IMR-90 (cell line): ENCODE measurements around the gene GMPPA. TPM values are rescaled to one million over a fixed set of nuclear protein-coding genes. Genes with fewer than 3 reads are reported as not detected.

Experiments used
- ATAC-seq: fragments of 200-7000 bp; cut with Tn5 transposase; 2 replicates; pipeline ENCODE4 v1.9.1; 2020; ENCODE audit warnings: low read depth, mild to moderate bottlenecking, moderate library complexity
- BruUV-seq: library from RNA; stranded (reverse); fragments of 400-500 nt; replicated peaks from 2 replicates; lab custom pipeline; 2021; lab: Mats Ljungman, UMichigan
- CTCF ChIA-PET: fragments of 300-600 bp; formaldehyde crosslinking; extraction: SDS; loops from one replicate; lab custom pipeline; 2021; ENCODE audit warnings: antibody characterized with exemption; lab: Yijun Ruan, JAX
- POLR2A ChIA-PET: fragments of 300-600 bp; sonication (Branson Sonifier 250); formaldehyde crosslinking; loops from one replicate; lab custom pipeline; 2022; ENCODE audit warnings: antibody characterized with exemption; ENCODE audit not compliant: unreplicated experiment; lab: Charles Lee
- DNase-seq: peaks from one replicate; pipeline ENCODE4 v3.0.0; 2013
- H2AFZ ChIP-seq: replicated peaks from 2 replicates; pipeline ENCODE3; 2013; ENCODE audit warnings: low read length, mild to moderate bottlenecking; ENCODE audit not compliant: poor library complexity
- H2AK5ac ChIP-seq: 2 replicates; pipeline ENCODE4 v1.6.1; 2013; ENCODE audit warnings: low read depth, low read length, inconsistent platforms
- H2AK9ac ChIP-seq: replicated peaks from 2 replicates; pipeline ENCODE3; 2013; ENCODE audit warnings: mild to moderate bottlenecking, low read depth, low read length, moderate library complexity; ENCODE audit not compliant: poor library complexity
- H2BK120ac ChIP-seq: 2 replicates; pipeline ENCODE4 v1.6.1; 2013; ENCODE audit warnings: low read depth, low read length, inconsistent platforms
- H2BK15ac ChIP-seq: 3 replicates; pipeline ENCODE4 v1.6.1; 2013; ENCODE audit warnings: low read depth, low read length, inconsistent platforms
- H2BK20ac ChIP-seq: 2 replicates; pipeline ENCODE4 v1.6.1; 2013; ENCODE audit warnings: low read depth, mild to moderate bottlenecking, inconsistent platforms, low read length, moderate library complexity
- H2BK5ac ChIP-seq: 2 replicates; pipeline ENCODE4 v1.6.1; 2013; ENCODE audit warnings: mild to moderate bottlenecking, low read depth, low read length, inconsistent platforms; ENCODE audit not compliant: poor library complexity, severe bottlenecking
- H3K14ac ChIP-seq: replicated peaks from 2 replicates; pipeline ENCODE4 v1.6.1; 2013; ENCODE audit warnings: low read depth, low read length, inconsistent platforms
- H3K18ac ChIP-seq: 2 replicates; pipeline ENCODE4 v1.6.1; 2013; ENCODE audit warnings: low read depth, low read length, control low read depth
- H3K23ac ChIP-seq: 2 replicates; pipeline ENCODE4 v1.6.1; 2013; ENCODE audit warnings: low read depth, low read length, inconsistent platforms
- H3K27ac ChIP-seq: 2 replicates; pipeline ENCODE4 v1.5.1; 2013; ENCODE audit warnings: mild to moderate bottlenecking, control low read depth, low read length; ENCODE audit not compliant: insufficient read depth
- H3K27me3 ChIP-seq: 2 replicates; pipeline ENCODE4 v1.6.1; 2013; ENCODE audit warnings: low read length; ENCODE audit not compliant: control insufficient read depth, insufficient read depth
- H3K36me3 ChIP-seq: 2 replicates; pipeline ENCODE4 v1.6.1; 2013; ENCODE audit warnings: low read length, mixed read lengths; ENCODE audit not compliant: control insufficient read depth, insufficient read depth
- H3K4ac ChIP-seq: 2 replicates; pipeline ENCODE4 v1.6.1; 2013; ENCODE audit warnings: low read depth, low read length, inconsistent platforms
- H3K4me1 ChIP-seq: 2 replicates; pipeline ENCODE4 v1.6.1; 2013; ENCODE audit warnings: low read length, mixed read lengths; ENCODE audit not compliant: control insufficient read depth, insufficient read depth
- H3K4me2 ChIP-seq: 2 replicates; pipeline ENCODE4 v1.6.1; 2013; ENCODE audit warnings: low read depth, mild to moderate bottlenecking, control low read depth, low read length, moderate library complexity
- H3K4me3 ChIP-seq: 2 replicates; pipeline ENCODE4 v1.5.1; 2013; ENCODE audit warnings: low read depth, mild to moderate bottlenecking, control low read depth, low read length, moderate library complexity; ENCODE audit not compliant: insufficient read depth
- H3K56ac ChIP-seq: 2 replicates; pipeline ENCODE4 v1.6.1; 2013; ENCODE audit warnings: low read length, inconsistent platforms; ENCODE audit not compliant: insufficient read depth; ENCODE audit errors: extremely low read depth
- H3K79me1 ChIP-seq, 2 experiments: 2 replicates each; pipeline ENCODE4 v1.6.1; 2013; ENCODE audit warnings: low read length in 2 of 2, inconsistent platforms in 1 of 2, low read depth in 1 of 2
- H3K9ac ChIP-seq: 2 replicates; pipeline ENCODE4 v1.6.1; 2013; ENCODE audit warnings: low read depth, low read length, control low read depth
- H3K9me1 ChIP-seq: 2 replicates; pipeline ENCODE4 v1.6.1; 2013; ENCODE audit warnings: low read length, inconsistent platforms; ENCODE audit not compliant: insufficient read depth
- H3K9me3 ChIP-seq: 2 replicates; pipeline ENCODE4 v1.6.1; 2013; ENCODE audit warnings: low read length; ENCODE audit not compliant: control insufficient read depth, insufficient read depth
- H4K20me1 ChIP-seq: 2 replicates; pipeline ENCODE4 v1.6.1; 2013; ENCODE audit warnings: low read length, inconsistent platforms; ENCODE audit not compliant: insufficient read depth
- H4K5ac ChIP-seq: 2 replicates; pipeline ENCODE4 v1.6.1; 2013; ENCODE audit warnings: mild to moderate bottlenecking, low read depth, low read length, control low read depth
- H4K8ac ChIP-seq, 2 experiments: 2 replicates each; pipeline ENCODE4 v1.6.1; 2013; ENCODE audit warnings: low read depth in 2 of 2, low read length in 2 of 2, control low read depth in 1 of 2, inconsistent platforms in 1 of 2
- H4K91ac ChIP-seq: 2 replicates; pipeline ENCODE4 v1.6.1; 2013; ENCODE audit warnings: low read depth, low read length, inconsistent platforms; ENCODE audit not compliant: insufficient read depth
- BHLHE40 ChIP-seq: fragments of 150-350 bp; IDR thresholded peaks from 2 replicates; pipeline ENCODE4 v1.6.1; 2016; ENCODE audit warnings: mild to moderate bottlenecking, low read depth, low read length
- CEBPB ChIP-seq: IDR thresholded peaks from 2 replicates; pipeline ENCODE4 v1.6.1; 2012; ENCODE audit warnings: low read depth, low read length, improper control_type of control experiment
- CHD1 ChIP-seq: IDR thresholded peaks from 2 replicates; pipeline ENCODE4 v1.6.1; 2012; ENCODE audit warnings: low read depth, low read length, improper control_type of control experiment
- CTCF ChIP-seq: conservative IDR thresholded peaks from 2 replicates; pipeline ENCODE4 v1.5.1; 2012; ENCODE audit warnings: mild to moderate bottlenecking, low read depth, low read length, improper control_type of control experiment
- FOS ChIP-seq: fragments of 150-350 bp; IDR thresholded peaks from 2 replicates; pipeline ENCODE4 v1.6.1; 2016; ENCODE audit warnings: low read depth, low read length
- MAFK ChIP-seq: IDR thresholded peaks from 2 replicates; pipeline ENCODE4 v1.6.1; 2012; ENCODE audit warnings: low read depth, low read length, improper control_type of control experiment
- MAZ ChIP-seq: IDR thresholded peaks from 2 replicates; pipeline ENCODE4 v1.6.1; 2012; ENCODE audit warnings: low read depth, mild to moderate bottlenecking, low read length, improper control_type of control experiment, moderate library complexity, borderline replicate concordance
- MXI1 ChIP-seq: IDR thresholded peaks from 2 replicates; pipeline ENCODE4 v1.6.1; 2012; ENCODE audit warnings: low read depth, mild to moderate bottlenecking, low read length, moderate library complexity, borderline replicate concordance
- NFE2L2 ChIP-seq: fragments of 150-350 bp; IDR thresholded peaks from 2 replicates; pipeline ENCODE4 v1.6.1; 2016; ENCODE audit warnings: low read depth, mild to moderate bottlenecking, low read length
- RCOR1 ChIP-seq: IDR thresholded peaks from 2 replicates; pipeline ENCODE4 v1.6.1; 2012; ENCODE audit warnings: mild to moderate bottlenecking, low read length, improper control_type of control experiment; ENCODE audit not compliant: insufficient replicate concordance
- RFX5 ChIP-seq: IDR thresholded peaks from 2 replicates; pipeline ENCODE4 v1.8.0; 2012; ENCODE audit warnings: low read depth, mild to moderate bottlenecking, low read length, moderate library complexity
- WGBS, 2 experiments: methylation state at CpG; one replicate each; pipeline versions ENCODE4 v1.1.5 to v1.1.7; 2013; ENCODE audit warnings: missing lambda C conversion rate in 2 of 2; ENCODE audit not compliant: insufficient read length in 1 of 2; ENCODE audit errors: extremely low coverage in 2 of 2; 5-methylcytosine and 5-hydroxymethylcytosine counted together
- dilution Hi-C: fragments of 300-500 bp; cut with HindIII; formaldehyde crosslinking; loops from one replicate; pipeline ENCODE4 v1.14.3; 2018; ENCODE audit warnings: low sequenced_read_pairs; ENCODE audit not compliant: unreplicated experiment
- in situ Hi-C: fragments of 300-500 bp; cut with MboI; formaldehyde crosslinking; loops from 3 replicates; pipeline ENCODE4 v1.14.3; 2019; ENCODE audit warnings: low sequenced_read_pairs, inconsistent platforms, mixed read lengths
- intact Hi-C: fragments of 100-400 bp; cut with micrococcal nuclease; formaldehyde crosslinking; loops from 2 replicates; pipeline ENCODE4 v1.10.0; 2022
- polyA plus RNA-seq, 3 experiments: library from polyadenylated mRNA; depleted of rRNA; stranded (reverse); fragments of >200 nt; gene quantifications; 2 replicates each; pipeline ENCODE4 v1.2.3, GENCODE V29; 2012; ENCODE audit warnings: low replicate concordance in 1 of 3
- total RNA-seq: library from RNA; depleted of rRNA; stranded (reverse); fragments of >200 nt; gene quantifications from 2 replicates; pipeline ENCODE4 v1.2.3, GENCODE V29; 2012

GMPPA gene
- total and polyA plus RNA-seq, 2 of the 4 experiments (the other 2 are of a cell fraction): 103 to 134 TPM

- dilution Hi-C loops: no loop called here
- Histone ChIP-seq H3K56ac (no peak overlapping the region), H2BK120ac (no peak overlapping the region)
These were observed 41.4 kb downstream of the GMPPA start for GRCh38 chr2:219539926-219540678.

More at GRCh38 chr2:219539926-219540678, 41.4 kb downstream of the GMPPA start:
- ChIA-PET CTCF (interaction anchor here (1.4 kb wide), 1 partner anchor 10 kb away, joined by 5 read pairs; no protein-coding TSS in a partner anchor), POLR2A (no interaction called here)
- Histone ChIP-seq H4K8ac (no peak overlapping the region), H2BK20ac (no peak overlapping the region), H3K9ac (no peak overlapping the region), H2AK5ac (no peak overlapping the region), H3K4ac (no peak overlapping the region), H4K20me1 (peaks cover 28% of the 10 kb centered on the region), H3K27me3 (no peaks in the 10 kb centered on the region), H3K9me3 (no peaks in the 10 kb centered on the region), H2BK5ac (no peak overlapping the region), H3K27ac (no peak overlapping the region), H3K4me1 (peaks cover 24% of the 10 kb centered on the region), H2AFZ (peak overlapping the region; percentile 3), H2AK9ac (no peak overlapping the region), H3K4me2 (no peak overlapping the region), H4K91ac (no peak overlapping the region), H3K36me3 (peaks cover 26% of the 10 kb centered on the region), H3K14ac (no peak overlapping the region), H3K4me3 (no peak overlapping the region), H3K79me1 (peaks cover 6 to 38% of the 10 kb centered on the region in 2 experiments; a peak in 3 of 4 replicates), H3K9me1 (peaks cover 2% of the 10 kb centered on the region; the same call in 1 of the 2 replicates), H4K5ac (no peak overlapping the region), H2BK15ac (no peak overlapping the region), H3K18ac (no peak overlapping the region), H3K23ac (no peak overlapping the region)
- WGBS, 2 experiments: 91% methylated on average over 40 of the region's 46 CpGs; no CpG with 5 or more reads in 1 of the 2 experiments
- in situ Hi-C loops: no loop called here
- intact Hi-C loops: no loop called here
- DNase-seq (no peak), ATAC-seq (no peak)
- no TSS peak for BruUV-seq
- no peak for TF ChIP-seq RCOR1
- TF ChIP-seq CEBPB: no peak
- no peak for TF ChIP-seq FOS
- TF ChIP-seq CTCF: no peak
- TF ChIP-seq MAFK: no peak
- no peak for TF ChIP-seq MAZ
- TF ChIP-seq BHLHE40: no peak
- TF ChIP-seq CHD1: no peak
- no peak for TF ChIP-seq NFE2L2
- no peak for TF ChIP-seq RFX5
- TF ChIP-seq MXI1: no peak
